HepG2 (cell line): Measurements from ENCODE around the gene LAMC3. TPM values are rescaled to one million over a fixed set of nuclear protein-coding genes. Genes with fewer than 3 reads are reported as not detected.

ENCODE experiments used
- ATAC-seq: fragments of 200-7000 bp; cut with Tn5 transposase; 3 replicates; pipeline ENCODE4 v1.9.1; 2020; ENCODE audit warnings: mild to moderate bottlenecking, moderate library complexity
- BruUV-seq: library from RNA; stranded (reverse); fragments of 400-500 nt; replicated peaks from 2 replicates; lab custom pipeline; 2021; lab: Mats Ljungman, UMichigan
- CTCF ChIA-PET: fragments of 300-600 bp; formaldehyde crosslinking; extraction: SDS; loops from one replicate; lab custom pipeline; 2021; ENCODE audit warnings: low total read pairs, inconsistent platforms, low intra/inter-chr PET ratio; lab: Yijun Ruan, JAX
- POLR2A ChIA-PET: fragments of 350-600 bp; sonication (Branson Sonifier 250); formaldehyde crosslinking; loops from one replicate; lab custom pipeline; 2020; ENCODE audit warnings: antibody characterized with exemption, inconsistent platforms; lab: Yijun Ruan, JAX
- DNase-seq: peaks from one replicate; pipeline ENCODE4 v3.0.0-alpha.2; 2015; ENCODE audit warnings: low spot score
- FAIRE-seq: peaks from 3 replicates; lab custom pipeline; 2011; peaks lifted over from hg19 to GRCh38; lab: Jason Lieb, UNC
- H2AFZ ChIP-seq: one replicate; pipeline ENCODE4 v1.6.1; 2011; ENCODE audit warnings: low read length, inconsistent platforms
- H3K27ac ChIP-seq: fragments of 300-600 bp; 3 replicates; pipeline ENCODE4 v1.8.0; 2011; ENCODE audit warnings: mixed run types, mild to moderate bottlenecking, mixed read lengths, low read length, inconsistent platforms; ENCODE audit not compliant: insufficient read depth; ENCODE audit errors: extremely low read length
- H3K27me3 ChIP-seq, 2 experiments: fragments of 200-600 bp in 1 of 2; 2 replicates in 1 of 2; 3 replicates in 1 of 2; pipeline versions ENCODE4 v1.6.0 to v1.8.0; 2011; ENCODE audit warnings: low read length in 2 of 2, mild to moderate bottlenecking in 2 of 2, moderate library complexity in 2 of 2, inconsistent platforms in 1 of 2; ENCODE audit not compliant: insufficient read depth in 2 of 2, control insufficient read depth in 1 of 2
- H3K36me3 ChIP-seq, 2 experiments: fragments of 200-600 bp in 1 of 2; replicated peaks in 1 of 2; 2 replicates in 1 of 2; 3 replicates in 1 of 2; pipeline versions ENCODE4 v1.5.1 to v1.8.0; 2011; ENCODE audit warnings: low read length in 2 of 2, inconsistent platforms in 1 of 2; ENCODE audit not compliant: insufficient read depth in 2 of 2, control insufficient read depth in 1 of 2
- H3K4me1 ChIP-seq: 2 replicates; pipeline ENCODE4 v1.5.1; 2012; ENCODE audit warnings: low read length, inconsistent platforms; ENCODE audit not compliant: insufficient read depth
- H3K4me2 ChIP-seq: 2 replicates; pipeline ENCODE4 v1.6.0; 2011; ENCODE audit warnings: low read depth, low read length, inconsistent platforms
- H3K4me3 ChIP-seq, 3 experiments: fragments of 200-600 bp in 1 of 3; sonication (generic), shearing (Covaris generic) in 1 of 3; replicated peaks in 1 of 3; 2 replicates each; pipeline ENCODE4 v1.5.1; 2011 to 2016; ENCODE audit warnings: low read length in 3 of 3, inconsistent platforms in 2 of 3, low read depth in 2 of 3, mild to moderate bottlenecking in 2 of 3, control low read depth in 1 of 3, mixed read lengths in 1 of 3; ENCODE audit not compliant: insufficient read depth in 1 of 3
- H3K79me2 ChIP-seq: one replicate; pipeline ENCODE4 v1.6.1; 2011; ENCODE audit warnings: low read length, inconsistent platforms; ENCODE audit not compliant: insufficient read depth
- H3K9ac ChIP-seq: 2 replicates; pipeline ENCODE4 v1.6.0; 2011; ENCODE audit warnings: mild to moderate bottlenecking, low read depth, low read length, inconsistent platforms; ENCODE audit not compliant: insufficient read depth
- H3K9me3 ChIP-seq: 2 replicates; pipeline ENCODE4 v1.5.1; 2012; ENCODE audit warnings: mild to moderate bottlenecking, low read length
- H4K20me1 ChIP-seq: 2 replicates; pipeline ENCODE4 v1.6.0; 2011; ENCODE audit warnings: inconsistent platforms, mild to moderate bottlenecking, low read length, moderate library complexity; ENCODE audit not compliant: insufficient read depth
- ADNP ChIP-seq: sonication (generic); formaldehyde crosslinking; IDR thresholded peaks from 2 replicates; pipeline ENCODE4 v1.4.0; 2020; ENCODE audit warnings: missing genetic modification reagents
- ARID5B ChIP-seq: IDR thresholded peaks from 2 replicates; pipeline ENCODE4 v1.4.0; 2020; ENCODE audit warnings: mild to moderate bottlenecking, missing genetic modification reagents
- CEBPB ChIP-seq: IDR thresholded peaks from 2 replicates; pipeline ENCODE4 v1.6.1; 2011; ENCODE audit warnings: low read depth, low read length, improper control_type of control experiment, borderline replicate concordance
- HCFC1 ChIP-seq: fragments of 150-350 bp; IDR thresholded peaks from 2 replicates; pipeline ENCODE4 v1.6.1; 2014; ENCODE audit warnings: low read depth, low read length
- HNF4A ChIP-seq: sonication (generic); formaldehyde crosslinking; IDR thresholded peaks from 2 replicates; pipeline ENCODE4 v1.4.0; 2020; ENCODE audit warnings: missing genetic modification reagents
- NAIF1 ChIP-seq: sonication (generic); formaldehyde crosslinking; IDR thresholded peaks from 2 replicates; pipeline ENCODE4 v1.5.0; 2020; ENCODE audit warnings: mild to moderate bottlenecking, missing genetic modification reagents, borderline replicate concordance
- TBX3 ChIP-seq: fragments of 450-650 bp; IDR thresholded peaks from 2 replicates; pipeline ENCODE4 v1.6.1; 2017; ENCODE audit warnings: antibody characterized with exemption, mild to moderate bottlenecking, inconsistent platforms, borderline replicate concordance
- ZBTB20 ChIP-seq: sonication (generic); formaldehyde crosslinking; IDR thresholded peaks from 2 replicates; pipeline ENCODE4 v1.8.1; 2023; ENCODE audit warnings: missing genetic modification reagents, low read depth, mild to moderate bottlenecking, borderline replicate concordance
- ZMYM3 ChIP-seq: sonication (generic); formaldehyde crosslinking; IDR thresholded peaks from 2 replicates; pipeline ENCODE4 v1.5.1; 2020; ENCODE audit warnings: mild to moderate bottlenecking, missing genetic modification reagents
- ZNF121 ChIP-seq: sonication (generic); formaldehyde crosslinking; IDR thresholded peaks from 2 replicates; pipeline ENCODE4 v1.5.0; 2020; ENCODE audit warnings: mild to moderate bottlenecking, missing genetic modification reagents
- ZNF451 ChIP-seq: sonication (generic); formaldehyde crosslinking; IDR thresholded peaks from 2 replicates; pipeline ENCODE4 v1.5.0; 2020; ENCODE audit warnings: mild to moderate bottlenecking, missing genetic modification reagents
- ZNF629 ChIP-seq: sonication (generic); formaldehyde crosslinking; conservative IDR thresholded peaks from 2 replicates; pipeline ENCODE4 v1.5.0; 2020; ENCODE audit warnings: missing genetic modification reagents
- ZNF816 ChIP-seq: sonication (generic); formaldehyde crosslinking; IDR thresholded peaks from 2 replicates; pipeline ENCODE4 v1.8.0; 2022; ENCODE audit warnings: missing genetic modification reagents, mild to moderate bottlenecking, borderline replicate concordance
- WGBS: methylation state at CpG from one replicate; pipeline ENCODE4 v1.1.6; 2017; ENCODE audit warnings: low lambda C conversion rate; 5-methylcytosine and 5-hydroxymethylcytosine counted together
- in situ Hi-C: cut with HindIII; loops from 2 replicates; pipeline ENCODE4 v1.10.0; 2017; ENCODE audit warnings: low pct_unique_long_range_greater_than_20kb; ENCODE audit not compliant: extremely low pct_ligation_motif_present
- intact Hi-C: fragments of 100-400 bp; cut with micrococcal nuclease; formaldehyde crosslinking; loops from one replicate; pipeline ENCODE4 v1.10.0; 2022; ENCODE audit not compliant: unreplicated experiment
- polyA plus RNA-seq, 8 experiments: library from polyadenylated mRNA; depleted of rRNA in 3 of 8; stranded (reverse) in 7 of 8; unstranded in 1 of 8; fragments of >200 nt; fragmentation: Illumina TruSeq in 4 of 8; extraction: Trizol in 4 of 8; gene quantifications; 2 replicates each; pipeline versions ENCODE4 v1.2.1 to v1.2.3, GENCODE V29; 2011 to 2016; ENCODE audit warnings: low read depth in 4 of 8, missing spikeins in 1 of 8, mixed read lengths in 1 of 8; ENCODE audit not compliant: insufficient read depth in 1 of 8
- total RNA-seq, 5 experiments: library from RNA; depleted of rRNA; stranded (reverse); fragments of >200 nt; fragmentation: Illumina TruSeq; extraction: Trizol; gene quantifications; 2 replicates each; pipeline ENCODE4 v1.2.3, GENCODE V29; 2016; ENCODE audit warnings: low read depth in 1 of 5
- TF ChIP-seq, protein P1 (sequence below): sonication (generic); formaldehyde crosslinking; IDR thresholded peaks from 2 replicates; pipeline ENCODE4 v1.4.0; 2020; ENCODE audit warnings: missing genetic modification reagents, borderline replicate concordance

Gene LAMC3
- total and polyA plus RNA-seq, 2 of the 13 experiments (the other 11 are each of a cell fraction or from before 2014, with no cell fraction given): 0.07 to 0.57 TPM

DNA sequence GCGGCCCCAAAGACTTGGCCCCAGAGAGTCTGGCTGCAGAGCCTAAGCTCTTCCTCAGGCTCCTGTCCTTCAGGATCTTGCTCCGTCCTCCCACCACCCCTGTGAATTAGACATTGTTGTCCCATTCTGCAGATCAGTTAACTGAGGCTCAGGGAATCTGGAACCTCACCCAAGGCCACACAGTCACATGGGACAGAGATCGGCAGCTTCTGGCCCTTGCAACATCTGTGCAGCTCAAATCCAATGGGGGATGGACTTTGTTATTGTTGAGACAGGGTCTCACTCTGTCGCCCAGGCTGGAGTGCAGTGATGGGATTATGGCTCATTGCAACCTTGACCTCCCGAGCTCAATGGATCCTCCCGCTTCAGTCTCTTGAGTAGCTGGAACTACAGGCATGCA is 23.9 kb upstream of the LAMC3 start:
- Histone ChIP-seq H4K20me1 (no peaks in the 10 kb centered on the region), H3K79me2 (no peaks in the 10 kb centered on the region), H3K27me3 (peaks cover 12 to 92% of the 10 kb centered on the region in 2 experiments; a peak in 4 of 5 replicates), H3K27ac (no peak overlapping the region), H3K9ac (no peak overlapping the region), H3K4me1 (no peaks in the 10 kb centered on the region), H3K4me3 (no peak overlapping the region), H2AFZ (no peak overlapping the region), H3K4me2 (no peak overlapping the region), H3K9me3 (no peaks in the 10 kb centered on the region), H3K36me3 (no peaks in the 10 kb centered on the region)
- DNase-seq (no peak), ATAC-seq (no peak; the same call in 1 of the 3 replicates), FAIRE-seq (no peak)
- 4% methylated on average over 4 of the region's 6 CpGs for WGBS
- in situ Hi-C loops: no loop called here
- ChIA-PET POLR2A (no interaction called here), CTCF (no interaction called here)
- intact Hi-C loops: loop anchor here (2.0 kb wide), 1 partner anchor 76 kb away; no protein-coding TSS in a partner anchor
- TF ChIP-seq NAIF1 (no peak), CEBPB (peak; percentile 20; the same call in 1 of the 2 replicates), ZNF816 (no peak), ZNF121 (CRISPR knock-in tag) (0 out of 2 replicates have a peak, but pooled peaks have one; percentile 39), HNF4A (CRISPR knock-in tag) (peak; percentile 39), ZNF629 (CRISPR knock-in tag) (peak; percentile 92), ARID5B (CRISPR knock-in tag) (no peak), ZBTB20 (CRISPR knock-in tag) (no peak), ZNF451 (CRISPR knock-in tag) (no peak), HCFC1 (no peak), TBX3 (no peak), ZMYM3 (peak; percentile 86), ADNP (CRISPR knock-in tag) (0 out of 2 replicates have a peak, but pooled peaks have one; percentile 68)
- TF ChIP-seq, protein P1, sequence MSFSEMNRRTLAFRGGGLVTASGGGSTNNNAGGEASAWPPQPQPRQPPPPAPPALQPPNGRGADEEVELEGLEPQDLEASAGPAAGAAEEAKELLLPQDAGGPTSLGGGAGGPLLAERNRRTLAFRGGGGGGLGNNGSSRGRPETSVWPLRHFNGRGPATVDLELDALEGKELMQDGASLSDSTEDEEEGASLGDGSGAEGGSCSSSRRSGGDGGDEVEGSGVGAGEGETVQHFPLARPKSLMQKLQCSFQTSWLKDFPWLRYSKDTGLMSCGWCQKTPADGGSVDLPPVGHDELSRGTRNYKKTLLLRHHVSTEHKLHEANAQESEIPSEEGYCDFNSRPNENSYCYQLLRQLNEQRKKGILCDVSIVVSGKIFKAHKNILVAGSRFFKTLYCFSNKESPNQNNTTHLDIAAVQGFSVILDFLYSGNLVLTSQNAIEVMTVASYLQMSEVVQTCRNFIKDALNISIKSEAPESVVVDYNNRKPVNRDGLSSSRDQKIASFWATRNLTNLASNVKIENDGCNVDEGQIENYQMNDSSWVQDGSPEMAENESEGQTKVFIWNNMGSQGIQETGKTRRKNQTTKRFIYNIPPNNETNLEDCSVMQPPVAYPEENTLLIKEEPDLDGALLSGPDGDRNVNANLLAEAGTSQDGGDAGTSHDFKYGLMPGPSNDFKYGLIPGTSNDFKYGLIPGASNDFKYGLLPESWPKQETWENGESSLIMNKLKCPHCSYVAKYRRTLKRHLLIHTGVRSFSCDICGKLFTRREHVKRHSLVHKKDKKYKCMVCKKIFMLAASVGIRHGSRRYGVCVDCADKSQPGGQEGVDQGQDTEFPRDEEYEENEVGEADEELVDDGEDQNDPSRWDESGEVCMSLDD: no peak
- no TSS peak for BruUV-seq
